HG02678 (cell line): Measurements from ENCODE around the gene DDX11.
"Not testable (repeated sequence)": the region's sequence is repeated elsewhere in the genome, so short reads cannot be mapped to it uniquely, and the experiment has no call there.

Experiments
- ATAC-seq: cut with Tn5 transposase; IDR thresholded peaks from one replicate; pipeline ENCODE4 v1.9.1; 2021; ENCODE audit warnings: mild to moderate bottlenecking, moderate library complexity; ENCODE audit not compliant: unreplicated experiment

Gene DDX11

GRCh38 chr12:31073527-31074332 is at the start of gene DDX11:
Gene DDX11, plus strand, starts transcription at chr12:31073860. Its CDS starts 4,534 bp downstream, at chr12:31078394.
- peak; percentile 95 for ATAC-seq

DNA sequence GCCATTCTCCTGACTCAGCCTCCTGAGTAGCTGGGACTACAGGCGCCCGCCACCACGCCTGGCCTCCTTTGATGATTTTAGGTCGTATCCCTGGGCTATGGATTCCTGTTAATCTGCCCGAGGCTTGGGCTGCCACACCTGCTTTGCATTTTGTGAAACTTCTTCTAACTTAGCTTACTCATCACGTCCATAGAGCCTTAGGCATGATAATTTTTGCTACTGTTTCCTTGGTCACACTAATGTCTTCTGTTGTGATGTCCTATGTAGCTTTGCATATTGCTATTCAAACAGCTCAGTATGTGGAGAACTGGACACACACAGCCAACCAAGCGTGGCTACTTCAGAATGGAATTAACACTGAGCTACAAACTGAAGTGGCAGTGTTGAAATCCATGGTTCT is 47.5 kb upstream of the DDX11 start:
- ATAC-seq, result no peak

DNA sequence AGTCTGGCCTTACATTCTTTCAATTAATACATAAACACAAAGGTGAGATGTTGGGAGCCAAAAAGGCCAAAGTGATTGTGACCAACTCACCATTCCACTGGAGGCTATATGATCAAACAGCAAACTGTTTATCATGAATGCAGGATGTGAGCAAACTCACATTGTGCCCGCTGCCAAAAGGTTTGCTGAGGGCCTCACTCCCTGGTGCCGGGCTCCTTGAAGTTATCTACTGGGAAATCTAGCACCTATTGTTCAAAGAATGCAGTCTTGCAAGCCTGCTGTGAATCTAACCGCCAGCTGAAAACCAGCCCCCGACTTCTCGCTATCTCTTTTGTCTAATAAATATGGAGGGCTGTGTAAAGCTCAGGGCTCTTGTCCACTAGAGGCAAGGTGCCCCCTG is 46.7 kb upstream of the DDX11 start:
- not testable (repeated sequence) for ATAC-seq

DNA sequence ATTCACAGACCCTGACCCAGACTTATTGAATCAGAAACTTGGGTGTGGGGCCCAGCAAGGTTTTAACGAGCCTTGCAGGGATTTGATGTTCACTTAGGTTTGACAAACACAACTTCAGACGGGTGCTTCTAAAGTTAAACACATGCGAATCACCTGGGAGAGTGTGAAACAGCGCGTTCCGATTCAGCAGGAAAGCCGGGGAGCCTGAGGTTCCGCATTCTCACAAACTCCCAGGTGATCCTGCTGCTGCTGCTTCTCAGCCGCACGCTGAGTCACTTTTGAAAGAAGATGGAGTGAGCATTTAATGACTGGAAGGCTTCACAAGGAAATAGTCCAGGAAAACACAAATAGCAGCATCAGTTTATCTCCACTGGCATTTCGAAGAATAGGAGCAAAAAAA is 44.2 kb upstream of the DDX11 start:
- ATAC-seq, result no peak

DNA sequence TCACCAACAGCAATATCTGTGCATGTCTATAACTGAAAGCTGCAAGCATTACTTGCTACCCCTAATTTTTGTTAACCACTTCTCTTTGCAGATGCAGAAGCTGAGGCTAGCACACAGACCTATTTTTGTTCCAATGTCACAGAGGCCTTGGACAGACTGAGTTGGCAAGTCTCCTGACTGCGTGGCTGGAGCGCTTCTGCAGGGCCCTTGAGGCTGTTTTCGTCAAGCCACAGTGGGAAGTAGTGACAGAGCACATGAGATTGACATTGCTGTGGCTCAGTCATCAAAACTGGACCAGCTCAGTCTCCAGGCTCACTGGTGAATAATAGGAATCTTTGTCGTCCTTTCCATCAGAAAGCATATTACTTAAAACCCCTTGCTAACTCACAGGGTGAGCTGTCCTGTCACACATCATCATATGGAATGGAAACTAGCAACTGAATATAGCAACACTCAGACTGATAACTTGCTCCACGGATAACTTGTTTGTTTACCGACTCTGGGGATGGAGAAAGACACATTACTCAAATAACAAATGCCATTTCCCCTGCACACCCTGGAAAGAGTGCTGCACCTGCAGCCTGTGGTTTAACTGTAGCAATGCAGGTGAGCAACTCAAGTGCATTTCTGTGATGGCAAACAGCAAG is 43.6 kb upstream of the DDX11 start:
- ATAC-seq, result no peak

- no peak for ATAC-seq
Observed at GRCh38 chr12:31031951-31032335, 41.7 kb upstream of the DDX11 start.

GRCh38 chr12:31033146-31033545 is 40.5 kb upstream of the DDX11 start:
- ATAC-seq, result no peak

DNA sequence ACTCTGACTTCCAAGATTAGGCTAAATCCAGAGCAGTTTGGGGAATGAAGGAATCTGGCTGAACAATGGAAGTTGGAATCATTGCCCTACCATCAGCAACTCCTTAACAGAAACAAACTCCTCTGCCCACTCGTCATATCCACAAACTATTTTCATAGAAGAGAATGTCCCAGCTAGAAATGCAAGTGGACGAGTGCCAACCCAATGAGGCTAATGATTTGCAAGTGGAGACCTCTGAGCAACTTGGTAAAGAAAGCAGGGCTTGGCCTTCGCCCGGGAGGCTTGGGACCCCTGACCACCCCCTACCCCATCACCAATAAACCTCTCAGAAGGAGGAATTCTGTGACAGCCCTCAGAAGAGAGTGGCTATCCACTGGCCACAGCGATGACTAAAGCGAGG is 40.0 kb upstream of the DDX11 start:
- no peak for ATAC-seq

DNA sequence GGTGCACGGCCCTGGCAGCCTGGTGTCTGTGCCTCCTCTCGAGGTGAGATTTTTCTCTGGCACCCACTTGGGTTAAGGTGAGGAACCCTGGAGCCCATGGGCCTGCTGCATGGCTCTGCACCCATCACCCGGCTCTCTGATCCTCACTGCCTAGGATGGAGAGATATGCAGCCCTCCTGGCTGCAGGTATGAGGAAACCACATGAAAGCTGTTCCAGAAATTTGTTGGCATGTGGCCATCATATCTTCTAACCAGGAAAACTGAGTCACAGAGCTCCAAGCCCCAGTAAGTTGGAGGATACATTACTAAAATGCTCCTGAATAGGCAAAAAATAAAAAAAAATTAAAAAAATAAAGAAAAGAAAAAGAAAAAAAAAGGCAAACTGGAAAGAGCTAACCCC is 39.3 kb upstream of the DDX11 start:
- no peak for ATAC-seq

- ATAC-seq, result no peak
Observed at GRCh38 chr12:31035226-31035625, 38.4 kb upstream of the DDX11 start.

GRCh38 chr12:31035967-31036665 is 37.5 kb upstream of the DDX11 start:
- ATAC-seq, result no peak

DNA sequence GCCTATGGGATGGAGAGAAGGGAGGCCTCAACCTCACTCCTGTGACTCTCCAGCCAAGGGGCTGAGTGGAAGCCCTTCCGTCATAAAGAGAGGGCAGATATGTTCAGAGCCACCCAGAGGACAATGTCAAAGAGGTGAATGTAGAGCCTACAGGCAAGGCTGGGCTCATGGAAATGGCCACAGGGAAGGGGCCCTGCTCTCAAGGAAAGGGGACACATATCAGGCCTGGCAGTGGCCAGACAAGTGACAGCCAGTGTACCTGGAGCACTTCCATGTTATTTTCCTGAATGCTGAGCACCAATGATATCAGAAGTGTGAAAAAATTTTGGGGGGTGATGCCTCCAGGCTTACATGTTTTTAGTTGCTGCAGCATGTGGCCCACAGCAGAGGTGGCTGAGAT is 36.6 kb upstream of the DDX11 start:
- no peak for ATAC-seq

GRCh38 chr12:31037931-31038330 is 35.7 kb upstream of the DDX11 start:
- ATAC-seq, result no peak

DNA sequence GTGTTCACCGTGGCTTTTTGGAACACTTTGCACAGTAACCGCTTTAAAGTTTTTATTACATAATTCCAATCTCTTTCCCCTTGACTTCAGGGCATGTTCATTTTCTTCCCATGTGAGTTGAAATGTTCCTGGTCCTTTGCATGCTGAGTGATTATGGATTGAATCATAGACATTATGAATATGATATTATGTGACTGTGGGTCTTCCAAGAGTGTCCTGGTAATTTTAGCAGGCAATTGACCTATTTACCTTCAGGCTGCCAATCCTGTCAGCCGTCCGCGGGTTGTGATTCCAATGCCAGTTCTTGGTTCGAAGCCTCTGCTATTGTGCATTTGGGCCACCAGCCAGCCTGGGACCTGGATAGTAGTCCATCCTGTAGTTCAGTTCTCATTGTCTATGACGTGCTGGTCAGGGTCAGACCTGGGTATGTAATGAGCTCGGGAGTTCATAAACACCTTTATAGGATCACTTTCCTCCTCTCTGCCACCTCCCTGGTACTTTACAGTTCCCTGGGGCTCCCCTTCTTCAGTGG is 32.6 kb upstream of the DDX11 start:
- ATAC-seq, result no peak

- ATAC-seq, result not testable (repeated sequence)
Observed at GRCh38 chr12:31050143-31050542, 23.5 kb upstream of the DDX11 start.

GRCh38 chr12:31050548-31050947 is 23.1 kb upstream of the DDX11 start:
- not testable (repeated sequence) for ATAC-seq

GRCh38 chr12:31051692-31052091 is 22.0 kb upstream of the DDX11 start:
- ATAC-seq, result peak; percentile 86

GRCh38 chr12:31052121-31052520 is 21.5 kb upstream of the DDX11 start:
- not testable (repeated sequence) for ATAC-seq

- not testable (repeated sequence) for ATAC-seq
Observed at GRCh38 chr12:31052666-31053439, 20.8 kb upstream of the DDX11 start.

- not testable (repeated sequence) for ATAC-seq
Observed at GRCh38 chr12:31053944-31054343, 19.7 kb upstream of the DDX11 start.

DNA sequence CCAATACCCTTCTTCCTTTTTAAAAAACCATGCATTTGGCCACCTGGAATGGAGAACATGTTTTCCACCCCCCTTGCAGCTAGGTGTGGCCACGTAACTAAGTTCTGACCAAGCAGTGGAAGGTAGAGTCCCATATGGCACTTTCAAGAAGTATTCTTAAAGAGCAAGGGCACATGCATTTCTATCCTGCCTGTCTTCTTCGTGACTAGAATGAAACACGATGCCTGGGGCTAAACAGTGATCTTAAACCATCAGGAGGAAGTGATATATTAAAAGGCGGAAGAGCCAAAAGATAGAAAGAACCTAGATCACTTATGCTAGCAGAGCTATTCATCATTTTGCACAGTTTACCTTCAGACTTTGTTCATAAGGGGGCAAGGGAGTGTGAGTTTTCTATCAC is 16.0 kb upstream of the DDX11 start:
- ATAC-seq, result no peak
